Stimulated activated naive B cell treated with anti-CD40 and anti-IgM and Interleukin-4, amounts not matched to agents 10 μg/mL and 1 μg/mL and 100 μg/mL, for 72 hours (primary cell): Measurements from ENCODE around the gene RUNX1.

Source experiments
- ATAC-seq, 2 donors: fragments of 150-1000 bp; cut with Tn5 transposase; replicated peaks; 2 replicates each; pipeline ENCODE4 v1.10.0; 2021; ENCODE audit warnings: moderate library complexity in 1 of 2
- DNase-seq: peaks from one replicate; pipeline ENCODE4 v3.0.0; 2021
- H3K27ac Mint-ChIP-seq: one replicate; pipeline ENCODE4 v1.8.0; 2022; ENCODE audit warnings: mild to moderate bottlenecking, mixed read lengths
- H3K27me3 Mint-ChIP-seq, 2 donors: one replicate each; pipeline ENCODE4 v1.8.0; 2022; ENCODE audit warnings: mixed read lengths in 2 of 2
- H3K36me3 Mint-ChIP-seq, 2 donors: one replicate each; pipeline ENCODE4 v1.8.0; 2022; ENCODE audit warnings: mixed read lengths in 2 of 2, mild to moderate bottlenecking in 1 of 2
- H3K4me1 Mint-ChIP-seq, 2 donors: one replicate each; pipeline ENCODE4 v1.8.0; 2022; ENCODE audit warnings: mixed read lengths in 2 of 2, mild to moderate bottlenecking in 1 of 2
- H3K4me3 Mint-ChIP-seq, 2 donors: one replicate each; pipeline ENCODE4 v1.8.0; 2022; ENCODE audit warnings: mild to moderate bottlenecking in 2 of 2, mixed read lengths in 2 of 2, moderate library complexity in 1 of 2
- H3K9me3 Mint-ChIP-seq, 2 donors: one replicate each; pipeline ENCODE4 v1.8.0; 2022; ENCODE audit warnings: mixed read lengths in 2 of 2, mild to moderate bottlenecking in 1 of 2

RUNX1 gene

GRCh38 chr21:34946916-34947534 is 102.1 kb downstream of the RUNX1 start:
- Mint-ChIP-seq H3K9me3 (peaks cover 0 to 5% of the 10 kb centered on the region in 2 donors), H3K4me3 (no peak overlapping the region), H3K27me3 (no peaks in the 10 kb centered on the region), H3K36me3 (peaks cover 15 to 20% of the 10 kb centered on the region in 2 donors), H3K27ac (peak overlapping the region; percentile 97), H3K4me1 (peaks cover 33 to 70% of the 10 kb centered on the region in 2 donors)
- DNase-seq = no peak
- ATAC-seq = peak; percentile 61 to 71

GRCh38 chr21:34946385-34946840 is 102.7 kb downstream of the RUNX1 start:
- no peaks in the 10 kb centered on the region for H3K27me3 Mint-ChIP-seq
- H3K9me3 Mint-ChIP-seq = peaks cover 0 to 5% of the 10 kb centered on the region in 2 donors
- peaks cover 11 to 17% of the 10 kb centered on the region in 2 donors for H3K36me3 Mint-ChIP-seq
- peak overlapping the region; percentile 97 for H3K27ac Mint-ChIP-seq
- peaks cover 33 to 66% of the 10 kb centered on the region in 2 donors for H3K4me1 Mint-ChIP-seq
- DNase-seq (peak; percentile 38), ATAC-seq (peak; percentile 69 to 73)
- H3K4me3 Mint-ChIP-seq = peak overlapping the region; percentile 68 to 72

- DNase-seq = no peak
- Mint-ChIP-seq H3K27ac (peak overlapping the region; percentile 97), H3K9me3 (peaks cover 0 to 5% of the 10 kb centered on the region in 2 donors), H3K36me3 (peaks cover 14 to 20% of the 10 kb centered on the region in 2 donors), H3K4me1 (peaks cover 39 to 77% of the 10 kb centered on the region in 2 donors), H3K4me3 (peak overlapping the region; percentile 1 to 72), H3K27me3 (no peaks in the 10 kb centered on the region)
- ATAC-seq = no peak
Measured at GRCh38 chr21:34945288-34945687, 103.8 kb downstream of the RUNX1 start.

GRCh38 chr21:34944015-34944755 is 104.9 kb downstream of the RUNX1 start:
- peaks cover 0 to 5% of the 10 kb centered on the region in 2 donors for H3K9me3 Mint-ChIP-seq
- ATAC-seq (peak in 1 of 2 donors; percentile 3), DNase-seq (no peak)
- H3K27me3 Mint-ChIP-seq = no peaks in the 10 kb centered on the region
- H3K4me3 Mint-ChIP-seq = peak overlapping the region in 1 of 2 donors; percentile 12
- peaks cover 46 to 88% of the 10 kb centered on the region in 2 donors for H3K4me1 Mint-ChIP-seq
- H3K27ac Mint-ChIP-seq = peak overlapping the region; percentile 56
- H3K36me3 Mint-ChIP-seq = peaks cover 14 to 28% of the 10 kb centered on the region in 2 donors

- Mint-ChIP-seq H3K27ac (peak overlapping the region; percentile 95), H3K9me3 (peaks cover 0 to 5% of the 10 kb centered on the region in 2 donors), H3K4me1 (peaks cover 51 to 90% of the 10 kb centered on the region in 2 donors), H3K36me3 (peaks cover 15 to 28% of the 10 kb centered on the region in 2 donors), H3K27me3 (no peaks in the 10 kb centered on the region), H3K4me3 (peak overlapping the region; percentile 57 to 68)
- ATAC-seq (peak; percentile 58 to 59), DNase-seq (no peak)
Measured at GRCh38 chr21:34942911-34943310, 106.2 kb downstream of the RUNX1 start.

GRCh38 chr21:34941162-34941561 is 107.9 kb downstream of the RUNX1 start:
- Mint-ChIP-seq H3K4me1 (peaks cover 48 to 86% of the 10 kb centered on the region in 2 donors), H3K4me3 (no peak overlapping the region), H3K36me3 (peaks cover 13 to 22% of the 10 kb centered on the region in 2 donors), H3K27me3 (no peaks in the 10 kb centered on the region), H3K27ac (peak overlapping the region; percentile 42), H3K9me3 (peaks cover 0 to 3% of the 10 kb centered on the region in 2 donors)
- DNase-seq = no peak
- no peak for ATAC-seq

GRCh38 chr21:34939673-34940331 is 109.3 kb downstream of the RUNX1 start:
- no peak overlapping the region for H3K4me3 Mint-ChIP-seq
- no peaks in the 10 kb centered on the region for H3K9me3 Mint-ChIP-seq
- H3K27ac Mint-ChIP-seq = no peak overlapping the region
- no peak for DNase-seq
- H3K27me3 Mint-ChIP-seq = no peaks in the 10 kb centered on the region
- peaks cover 46 to 88% of the 10 kb centered on the region in 2 donors for H3K4me1 Mint-ChIP-seq
- H3K36me3 Mint-ChIP-seq = peaks cover 8 to 11% of the 10 kb centered on the region in 2 donors
- ATAC-seq = no peak

- DNase-seq = no peak
Measured at GRCh38 chr21:34938089-34938764, 110.9 kb downstream of the RUNX1 start.

GRCh38 chr21:34936883-34937563 is 112.1 kb downstream of the RUNX1 start:
- Mint-ChIP-seq H3K36me3 (peaks cover 12 to 22% of the 10 kb centered on the region in 2 donors), H3K27me3 (no peaks in the 10 kb centered on the region), H3K4me3 (peak overlapping the region in 1 of 2 donors; percentile 55), H3K27ac (no peak overlapping the region), H3K9me3 (peaks cover 0 to 4% of the 10 kb centered on the region in 2 donors), H3K4me1 (peaks cover 53 to 88% of the 10 kb centered on the region in 2 donors)
- ATAC-seq (no peak), DNase-seq (no peak)

More at GRCh38 chr21:34938089-34938764, 110.9 kb downstream of the RUNX1 start:
- H3K27me3 Mint-ChIP-seq = no peaks in the 10 kb centered on the region
- H3K4me3 Mint-ChIP-seq = no peak overlapping the region
- no peak for ATAC-seq
- H3K27ac Mint-ChIP-seq = no peak overlapping the region
- no peaks in the 10 kb centered on the region for H3K9me3 Mint-ChIP-seq
- H3K36me3 Mint-ChIP-seq = peaks cover 12 to 18% of the 10 kb centered on the region in 2 donors
- H3K4me1 Mint-ChIP-seq = peaks cover 53 to 88% of the 10 kb centered on the region in 2 donors

- peaks cover 16 to 28% of the 10 kb centered on the region in 2 donors for H3K36me3 Mint-ChIP-seq
- H3K9me3 Mint-ChIP-seq = peaks cover 1 to 4% of the 10 kb centered on the region in 2 donors
- H3K27me3 Mint-ChIP-seq = no peaks in the 10 kb centered on the region
- H3K27ac Mint-ChIP-seq = peak overlapping the region; percentile 33
- DNase-seq (no peak), ATAC-seq (peak in 1 of 2 donors; percentile 22)
- peaks cover 58 to 92% of the 10 kb centered on the region in 2 donors for H3K4me1 Mint-ChIP-seq
- H3K4me3 Mint-ChIP-seq = peak overlapping the region; percentile 22 to 55
Measured at GRCh38 chr21:34936371-34936789, 112.7 kb downstream of the RUNX1 start.

GRCh38 chr21:34935898-34936297 is 113.2 kb downstream of the RUNX1 start:
- H3K9me3 Mint-ChIP-seq = peaks cover 1 to 4% of the 10 kb centered on the region in 2 donors
- peaks cover 14 to 25% of the 10 kb centered on the region in 2 donors for H3K36me3 Mint-ChIP-seq
- peak overlapping the region; percentile 90 for H3K27ac Mint-ChIP-seq
- peaks cover 53 to 88% of the 10 kb centered on the region in 2 donors for H3K4me1 Mint-ChIP-seq
- H3K27me3 Mint-ChIP-seq = no peaks in the 10 kb centered on the region
- peak overlapping the region; percentile 52 to 55 for H3K4me3 Mint-ChIP-seq
- ATAC-seq (no peak), DNase-seq (no peak)

- DNase-seq (no peak), ATAC-seq (peak; percentile 55 to 56)
- H3K4me3 Mint-ChIP-seq = peak overlapping the region; percentile 52 to 55
- H3K36me3 Mint-ChIP-seq = peaks cover 16 to 30% of the 10 kb centered on the region in 2 donors
- peaks cover 1 to 4% of the 10 kb centered on the region in 2 donors for H3K9me3 Mint-ChIP-seq
- no peaks in the 10 kb centered on the region for H3K27me3 Mint-ChIP-seq
- peak overlapping the region; percentile 90 for H3K27ac Mint-ChIP-seq
- peaks cover 55 to 88% of the 10 kb centered on the region in 2 donors for H3K4me1 Mint-ChIP-seq
Measured at GRCh38 chr21:34935452-34935851, 113.7 kb downstream of the RUNX1 start.

GRCh38 chr21:34934350-34934749 is 114.8 kb downstream of the RUNX1 start:
- DNase-seq (no peak), ATAC-seq (no peak)
- peak overlapping the region; percentile 52 to 73 for H3K4me3 Mint-ChIP-seq
- H3K9me3 Mint-ChIP-seq = peaks cover 1 to 4% of the 10 kb centered on the region in 2 donors
- no peaks in the 10 kb centered on the region for H3K27me3 Mint-ChIP-seq
- peaks cover 16 to 26% of the 10 kb centered on the region in 2 donors for H3K36me3 Mint-ChIP-seq
- peaks cover 51 to 84% of the 10 kb centered on the region in 2 donors for H3K4me1 Mint-ChIP-seq
- H3K27ac Mint-ChIP-seq = peak overlapping the region; percentile 90
